ENCODE results near the gene MPHOSPH10. TPM values are rescaled to one million over a fixed set of nuclear protein-coding genes. Genes with fewer than 3 reads are reported as not detected.
A peak's percentile ranks its signal among the peaks of the same experiment; 100 is the strongest.
"Not testable (repeated sequence)": the region's sequence is repeated elsewhere in the genome, so short reads cannot be mapped to it uniquely, and the experiment has no call there.

The MPHOSPH10 gene
- total and polyA plus RNA-seq, 2 of the 4 experiments (the other 2 are of a cell fraction): 5.4 to 11.2 TPM

DNA sequence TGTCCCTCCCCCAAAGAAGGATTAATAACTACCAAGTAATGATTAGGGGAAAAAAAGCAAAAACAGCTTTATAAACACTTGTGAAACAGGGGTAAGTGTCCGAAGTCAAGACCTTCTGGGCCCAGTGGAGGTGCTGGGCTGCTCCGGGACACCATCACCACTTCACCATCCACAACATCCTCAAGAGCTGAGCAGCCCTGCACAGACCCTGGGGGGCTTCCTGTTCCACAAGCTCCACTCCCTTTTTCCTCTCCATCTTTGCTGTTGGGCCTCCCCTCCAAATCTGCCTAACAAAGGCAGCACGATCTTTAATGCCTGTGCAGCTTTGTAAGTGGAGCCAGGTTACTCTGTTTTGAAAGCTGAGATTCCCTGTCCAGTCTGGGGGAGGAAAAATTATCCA lies 47.1 kb upstream of the MPHOSPH10 start:
- peak; percentile 45 for ATAC-seq (ENCODE audit: low read depth)
- in situ Hi-C loops (cut with MboI; ENCODE audit: low sequenced_read_pairs): not testable (repeated sequence)

DNA sequence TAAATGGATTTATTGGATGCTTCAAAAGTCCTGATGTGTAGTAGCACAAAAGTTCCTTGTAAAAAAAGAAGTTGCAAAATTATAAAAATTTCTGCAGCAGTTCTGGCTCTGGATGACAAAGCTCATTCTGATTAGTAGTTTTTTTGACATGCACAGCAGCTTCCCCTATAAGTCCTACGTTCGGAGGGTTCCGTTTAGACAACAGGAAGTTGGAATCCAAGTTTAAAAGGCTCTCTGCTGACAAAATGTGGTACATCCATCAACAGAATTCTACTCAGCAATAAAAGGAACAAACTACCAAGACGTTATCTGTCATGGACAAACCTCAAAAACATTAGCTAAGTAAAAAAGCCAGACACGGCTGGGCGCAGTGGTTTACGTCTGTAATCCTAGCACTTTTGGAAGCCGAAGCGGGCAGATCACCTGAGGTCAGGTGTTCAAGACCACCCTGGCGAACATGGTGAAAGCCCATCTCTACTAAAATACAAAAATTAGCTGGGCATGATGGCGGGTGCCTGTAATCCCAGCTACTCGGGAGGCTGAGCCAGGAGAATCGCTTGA lies 46.6 kb upstream of the MPHOSPH10 start:
- H3K27me3 ChIP-seq (ENCODE audit: control insufficient read depth, insufficient read depth, low read length); H3K4me1 ChIP-seq (ENCODE audit: control insufficient read depth, insufficient read depth, low read length); intact Hi-C loops (cut with micrococcal nuclease); H3K9me1 ChIP-seq (ENCODE audit: insufficient read depth, low read length); H3K9me3 ChIP-seq (ENCODE audit: control insufficient read depth, insufficient read depth, low read length); H2BK5ac ChIP-seq (ENCODE audit: low read depth, low read length, poor library complexity, severe bottlenecking); H3K79me1 ChIP-seq (ENCODE audit: low read depth in 1 of 2, low read length in 2 of 2); H4K8ac ChIP-seq (ENCODE audit: low read depth in 2 of 2, low read length in 2 of 2); H2BK15ac ChIP-seq (ENCODE audit: low read depth, low read length); H2BK120ac ChIP-seq (ENCODE audit: low read depth, low read length); H3K4me3 ChIP-seq (ENCODE audit: insufficient read depth, low read depth, low read length); H3K4ac ChIP-seq (ENCODE audit: low read depth, low read length); H3K27ac ChIP-seq (ENCODE audit: insufficient read depth, low read length); H3K18ac ChIP-seq (ENCODE audit: low read depth, low read length); H4K20me1 ChIP-seq (ENCODE audit: insufficient read depth, low read length); H3K14ac ChIP-seq (replicated peaks; ENCODE audit: low read depth, low read length); H3K56ac ChIP-seq (ENCODE audit: extremely low read depth, insufficient read depth, low read length); H2BK20ac ChIP-seq (ENCODE audit: low read depth, low read length); H3K23ac ChIP-seq (ENCODE audit: low read depth, low read length); BruUV-seq (replicated peaks); H2AFZ ChIP-seq (replicated peaks; ENCODE audit: low read length, poor library complexity); DNase-seq; H2AK9ac ChIP-seq (replicated peaks; ENCODE audit: low read depth, low read length, poor library complexity); in situ Hi-C loops (cut with MboI; ENCODE audit: low sequenced_read_pairs); H4K5ac ChIP-seq (ENCODE audit: low read depth, low read length); H2AK5ac ChIP-seq (ENCODE audit: low read depth, low read length); dilution Hi-C loops (cut with HindIII; ENCODE audit: low sequenced_read_pairs, unreplicated experiment); H4K91ac ChIP-seq (ENCODE audit: insufficient read depth, low read depth, low read length); H3K36me3 ChIP-seq (ENCODE audit: control insufficient read depth, insufficient read depth, low read length); POLR2A ChIA-PET (ENCODE audit: unreplicated experiment); H3K9ac ChIP-seq (ENCODE audit: low read depth, low read length); CTCF ChIA-PET: not testable (repeated sequence)
- peak; percentile 22; the same call in 1 of the 2 replicates for ATAC-seq (ENCODE audit: low read depth)
- 0 out of 2 replicates have a peak overlapping the region, but pooled peaks have one; percentile 22 for H3K4me2 ChIP-seq (ENCODE audit: low read depth, low read length)
- 97% methylated on average over 5 of the region's 13 CpGs; no CpG with 5 or more reads in 1 of the 2 experiments for WGBS, 2 experiments (ENCODE audit: extremely low coverage in 2 of 2, insufficient read length in 1 of 2)

More for the DNA sequence above, 47.1 kb upstream of the MPHOSPH10 start:
- intact Hi-C loops (cut with micrococcal nuclease); H2BK20ac ChIP-seq (ENCODE audit: low read depth, low read length); H3K27ac ChIP-seq (ENCODE audit: insufficient read depth, low read length); H3K4me2 ChIP-seq (ENCODE audit: low read depth, low read length); H2BK120ac ChIP-seq (ENCODE audit: low read depth, low read length); H2BK5ac ChIP-seq (ENCODE audit: low read depth, low read length, poor library complexity, severe bottlenecking); H2AFZ ChIP-seq (replicated peaks; ENCODE audit: low read length, poor library complexity); H4K5ac ChIP-seq (ENCODE audit: low read depth, low read length); H3K4me1 ChIP-seq (ENCODE audit: control insufficient read depth, insufficient read depth, low read length); H3K9me1 ChIP-seq (ENCODE audit: insufficient read depth, low read length); H4K20me1 ChIP-seq (ENCODE audit: insufficient read depth, low read length); H3K4ac ChIP-seq (ENCODE audit: low read depth, low read length); H2AK5ac ChIP-seq (ENCODE audit: low read depth, low read length); CTCF ChIA-PET; H3K23ac ChIP-seq (ENCODE audit: low read depth, low read length); H3K9me3 ChIP-seq (ENCODE audit: control insufficient read depth, insufficient read depth, low read length); H3K9ac ChIP-seq (ENCODE audit: low read depth, low read length); H3K14ac ChIP-seq (replicated peaks; ENCODE audit: low read depth, low read length); POLR2A ChIA-PET (ENCODE audit: unreplicated experiment); dilution Hi-C loops (cut with HindIII; ENCODE audit: low sequenced_read_pairs, unreplicated experiment); BruUV-seq (replicated peaks); H4K8ac ChIP-seq (ENCODE audit: low read depth in 2 of 2, low read length in 2 of 2); H4K91ac ChIP-seq (ENCODE audit: insufficient read depth, low read depth, low read length); H3K4me3 ChIP-seq (ENCODE audit: insufficient read depth, low read depth, low read length); H3K27me3 ChIP-seq (ENCODE audit: control insufficient read depth, insufficient read depth, low read length); H3K79me1 ChIP-seq (ENCODE audit: low read depth in 1 of 2, low read length in 2 of 2); H2BK15ac ChIP-seq (ENCODE audit: low read depth, low read length); DNase-seq; H3K18ac ChIP-seq (ENCODE audit: low read depth, low read length); H3K56ac ChIP-seq (ENCODE audit: extremely low read depth, insufficient read depth, low read length); H2AK9ac ChIP-seq (replicated peaks; ENCODE audit: low read depth, low read length, poor library complexity): not testable (repeated sequence)
- H3K36me3 ChIP-seq (ENCODE audit: control insufficient read depth, insufficient read depth, low read length): peaks cover 12% of the 10 kb centered on the region
- WGBS, 2 experiments (ENCODE audit: extremely low coverage in 2 of 2, insufficient read length in 1 of 2): no CpG with 5 or more reads among the region's 3 CpGs
